A549 (cell line): Measurements from ENCODE around the gene NEIL3. TPM values are rescaled to one million over a fixed set of nuclear protein-coding genes. Genes with fewer than 3 reads are reported as not detected.

Experiments
- ATAC-seq, 2 experiments: fragments of 200-7000 bp in 1 of 2; fragments of >200 bp in 1 of 2; cut with Nextera tagmentation in 1 of 2; cut with Tn5 transposase in 1 of 2; 3 replicates each; pipeline versions ENCODE4 v1.8.0 to v1.9.1; 2018 to 2020; ENCODE audit warnings: mild to moderate bottlenecking in 1 of 2, moderate library complexity in 1 of 2
- CTCF ChIA-PET: fragments of 300-600 bp; sonication (Branson Sonifier 250); formaldehyde crosslinking; extraction: SDS; loops from one replicate; lab custom pipeline; 2021; ENCODE audit warnings: antibody characterized with exemption, inconsistent platforms; lab: Yijun Ruan, JAX
- POLR2A ChIA-PET: fragments of 350-600 bp; formaldehyde crosslinking; extraction: SDS; loops from one replicate; lab custom pipeline; 2021; ENCODE audit warnings: antibody characterized with exemption, inconsistent platforms; lab: Yijun Ruan, JAX
- DNase-seq, 2 experiments: peaks; one replicate each; pipeline versions ENCODE4 v3.0.0 to v3.0.0-alpha.2; 2011 to 2016; ENCODE audit warnings: low read depth in 1 of 2, low spot score in 1 of 2
- FAIRE-seq: peaks from 2 replicates; lab custom pipeline; 2011; peaks lifted over from hg19 to GRCh38; lab: Jason Lieb, UNC
- H3K27ac ChIP-seq, 2 experiments: fragments of >200 bp; sonication (Bioruptor Twin); formaldehyde crosslinking; 3 replicates each; pipeline ENCODE4 v1.5.1; 2016 to 2017
- H3K4me1 ChIP-seq: fragments of >200 bp; sonication (Bioruptor Twin); formaldehyde crosslinking; 3 replicates; pipeline ENCODE4 v1.6.1; 2016
- H3K4me2 ChIP-seq: fragments of >200 bp; sonication (Bioruptor Twin); formaldehyde crosslinking; 3 replicates; pipeline ENCODE4 v1.6.1; 2016
- H3K4me3 ChIP-seq: fragments of >200 bp; sonication (Bioruptor Twin); formaldehyde crosslinking; 3 replicates; pipeline ENCODE4 v1.5.1; 2016
- H3K9me3 ChIP-seq: fragments of >200 bp; sonication (Bioruptor Twin); formaldehyde crosslinking; 3 replicates; pipeline ENCODE4 v1.6.1; 2016
- E2F6 ChIP-seq: IDR thresholded peaks from 2 replicates; pipeline ENCODE4 v1.6.1; 2012; ENCODE audit warnings: low read depth, borderline replicate concordance
- EHMT2 ChIP-seq: fragments of 200-600 bp; sonication (generic); IDR thresholded peaks from 2 replicates; pipeline ENCODE4 v1.6.1; 2016; ENCODE audit warnings: antibody characterized with exemption, low read depth, mild to moderate bottlenecking, moderate library complexity
- FOSB ChIP-seq: fragments of 250-450 bp; sonication (Bioruptor Pico); IDR thresholded peaks from 2 replicates; pipeline ENCODE4 v1.5.0; 2020; ENCODE audit warnings: mild to moderate bottlenecking, moderate library complexity
- GATA3 ChIP-seq: IDR thresholded peaks from 2 replicates; pipeline ENCODE4 v1.6.1; 2012; ENCODE audit warnings: borderline replicate concordance
- HMGXB4 ChIP-seq: fragments of 250-450 bp; sonication (Bioruptor Pico); IDR thresholded peaks from 2 replicates; pipeline ENCODE4 v1.5.0; 2021; ENCODE audit warnings: mild to moderate bottlenecking, moderate library complexity, borderline replicate concordance
- HOXB13 ChIP-seq: fragments of 250-450 bp; sonication (Bioruptor Pico); IDR thresholded peaks from 2 replicates; pipeline ENCODE4 v1.5.0; 2020; ENCODE audit warnings: low read depth, mild to moderate bottlenecking, moderate library complexity
- HOXB5 ChIP-seq: fragments of 250-450 bp; sonication (Bioruptor Pico); IDR thresholded peaks from 2 replicates; pipeline ENCODE4 v1.5.0; 2020; ENCODE audit warnings: mild to moderate bottlenecking, moderate library complexity
- JUNB ChIP-seq: fragments of >200 bp; sonication (Bioruptor Twin); formaldehyde crosslinking; IDR thresholded peaks from 2 replicates; pipeline ENCODE4 v1.6.1; 2016
- KDM5A ChIP-seq: fragments of 200-600 bp; sonication (generic); IDR thresholded peaks from 2 replicates; pipeline ENCODE4 v1.6.1; 2016; ENCODE audit warnings: antibody characterized with exemption, mild to moderate bottlenecking
- NR3C1 ChIP-seq: fragments of >200 bp; sonication (Bioruptor Twin); formaldehyde crosslinking; IDR thresholded peaks from 3 replicates; pipeline ENCODE4 v1.6.1; 2017
- POLR2A ChIP-seq: IDR thresholded peaks from 2 replicates; pipeline ENCODE4 v1.6.1; 2012; ENCODE audit warnings: mild to moderate bottlenecking, low read length
- RCOR1 ChIP-seq: fragments of 150-350 bp; IDR thresholded peaks from 2 replicates; pipeline ENCODE4 v1.6.1; 2014; ENCODE audit warnings: antibody characterized with exemption, low read length, low read depth
- RNF2 ChIP-seq: fragments of 200-600 bp; sonication (generic); IDR thresholded peaks from 2 replicates; pipeline ENCODE4 v1.6.1; 2016; ENCODE audit warnings: low read depth, mild to moderate bottlenecking, antibody characterized with exemption, moderate library complexity, borderline replicate concordance
- SMC3 ChIP-seq: fragments of >200 bp; sonication (Bioruptor Twin); formaldehyde crosslinking; IDR thresholded peaks from 3 replicates; pipeline ENCODE4 v1.6.1; 2018; ENCODE audit warnings: inconsistent platforms
- TP53 ChIP-seq: fragments of 250-450 bp; sonication (Bioruptor Pico); IDR thresholded peaks from 2 replicates; pipeline ENCODE4 v1.5.0; 2021; ENCODE audit warnings: mild to moderate bottlenecking, moderate library complexity
- ZFP36 ChIP-seq: fragments of 450-650 bp; IDR thresholded peaks from 2 replicates; pipeline ENCODE4 v1.6.1; 2014; ENCODE audit warnings: borderline replicate concordance; ENCODE audit not compliant: partially characterized antibody
- WGBS: methylation state at CpG from one replicate; pipeline ENCODE4 v1.1.6; 2017; ENCODE audit errors: missing lambda C conversion rate; 5-methylcytosine and 5-hydroxymethylcytosine counted together
- polyA plus RNA-seq, 4 experiments: library from polyadenylated mRNA; depleted of rRNA in 3 of 4; stranded (reverse); fragments of >200 nt; fragmentation: RNase III in 1 of 4; extraction: RNeasy Plus Mini Kit Qiagen cat#74134 plus additional on column Dnase treatment in 1 of 4; gene quantifications; 2 replicates in 3 of 4; 3 replicates in 1 of 4; pipeline ENCODE4 v1.2.3, GENCODE V29; 2011 to 2017
- TF ChIP-seq, protein P1 (sequence below): fragments of 250-450 bp; sonication (Bioruptor Pico); IDR thresholded peaks from 2 replicates; pipeline ENCODE4 v1.5.0; 2020; ENCODE audit warnings: low read depth, mild to moderate bottlenecking, moderate library complexity
- TF ChIP-seq, protein P2 (sequence below): fragments of >200 bp; sonication (Bioruptor Twin); formaldehyde crosslinking; IDR thresholded peaks from 3 replicates; pipeline ENCODE4 v1.6.1; 2016

Gene NEIL3
- polyA plus RNA-seq, 2 of the 4 experiments (the other 2 are of a cell fraction), result 23.4 to 42.0 TPM

DNA sequence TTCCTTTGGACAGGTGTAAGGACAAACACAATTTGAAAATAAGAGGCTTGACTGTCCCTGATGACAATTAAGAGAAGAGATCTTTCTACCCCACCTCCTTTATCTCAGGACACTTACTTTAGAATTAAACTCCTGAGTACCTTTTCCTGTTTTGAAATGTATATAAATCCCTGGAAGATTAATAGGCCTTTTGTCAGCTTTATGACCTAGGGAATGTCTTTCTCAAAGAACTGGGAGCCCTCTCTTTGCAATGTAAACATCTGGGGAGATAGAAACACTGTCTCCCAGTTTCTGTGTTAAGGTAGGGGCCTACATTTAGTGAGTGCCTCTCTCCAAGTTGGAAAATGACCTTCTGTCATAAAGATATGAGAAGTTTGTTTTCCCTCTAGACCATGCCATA, 100.9 kb downstream of the NEIL3 start:
- Histone ChIP-seq H3K4me3 (no peak overlapping the region), H3K4me1 (no peaks in the 10 kb centered on the region), H3K27ac (no peak overlapping the region), H3K4me2 (no peak overlapping the region), H3K9me3 (no peaks in the 10 kb centered on the region)
- no peak for DNase-seq
- TF ChIP-seq GATA3 (no peak), EHMT2 (no peak), RCOR1 (no peak), NR3C1 (no peak), KDM5A (no peak), HMGXB4 (no peak), SMC3 (no peak), RNF2 (no peak), ZFP36 (no peak), TP53 (CRISPR knock-in tag) (no peak), HOXB5 (CRISPR knock-in tag) (no peak), JUNB (no peak)
- ChIA-PET CTCF (no interaction called here), POLR2A (no interaction called here)
- no peak for ATAC-seq
- FAIRE-seq, result no peak

GRCh38 chr4:177411996-177412395, 102.3 kb downstream of the NEIL3 start:
- Histone ChIP-seq H3K4me2 (no peak overlapping the region), H3K27ac (no peak overlapping the region), H3K9me3 (no peaks in the 10 kb centered on the region), H3K4me3 (no peak overlapping the region), H3K4me1 (no peaks in the 10 kb centered on the region)
- POLR2A ChIA-PET, result no interaction called here
- 60% methylated on average over 5 of the region's 5 CpGs for WGBS
- FAIRE-seq, result no peak
- no peak for ATAC-seq
- no peak for DNase-seq
- TF ChIP-seq E2F6, result no peak
- TF ChIP-seq, protein P1, sequence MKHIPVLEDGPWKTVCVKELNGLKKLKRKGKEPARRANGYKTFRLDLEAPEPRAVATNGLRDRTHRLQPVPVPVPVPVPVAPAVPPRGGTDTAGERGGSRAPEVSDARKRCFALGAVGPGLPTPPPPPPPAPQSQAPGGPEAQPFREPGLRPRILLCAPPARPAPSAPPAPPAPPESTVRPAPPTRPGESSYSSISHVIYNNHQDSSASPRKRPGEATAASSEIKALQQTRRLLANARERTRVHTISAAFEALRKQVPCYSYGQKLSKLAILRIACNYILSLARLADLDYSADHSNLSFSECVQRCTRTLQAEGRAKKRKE (CRISPR knock-in tag), result no peak
- TF ChIP-seq, protein P2, sequence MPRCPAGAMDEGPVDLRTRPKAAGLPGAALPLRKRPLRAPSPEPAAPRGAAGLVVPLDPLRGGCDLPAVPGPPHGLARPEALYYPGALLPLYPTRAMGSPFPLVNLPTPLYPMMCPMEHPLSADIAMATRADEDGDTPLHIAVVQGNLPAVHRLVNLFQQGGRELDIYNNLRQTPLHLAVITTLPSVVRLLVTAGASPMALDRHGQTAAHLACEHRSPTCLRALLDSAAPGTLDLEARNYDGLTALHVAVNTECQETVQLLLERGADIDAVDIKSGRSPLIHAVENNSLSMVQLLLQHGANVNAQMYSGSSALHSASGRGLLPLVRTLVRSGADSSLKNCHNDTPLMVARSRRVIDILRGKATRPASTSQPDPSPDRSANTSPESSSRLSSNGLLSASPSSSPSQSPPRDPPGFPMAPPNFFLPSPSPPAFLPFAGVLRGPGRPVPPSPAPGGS, result no peak
- TF ChIP-seq FOSB (CRISPR knock-in tag), result no peak
- TF ChIP-seq ZFP36, result no peak
- no peak for TF ChIP-seq HOXB13 (CRISPR knock-in tag)
- TF ChIP-seq POLR2A, result no peak
- CTCF ChIA-PET, result no interaction called here

Other genes starting within 250 kb of the NEIL3 start
- gene AGA, start 132.6 kb downstream of the NEIL3 start, polyA plus RNA-seq (2011; rRNA removed), result 36.8 and 44.0 TPM in 2 replicates
- 25.1 to 27.9 TPM (median 25.5 TPM) in 3 replicates for gene AGA, start 132.6 kb downstream of the NEIL3 start, polyA plus RNA-seq (2017; fragmentation: RNase III; extraction: RNeasy Plus Mini Kit Qiagen cat#74134 plus additional on column Dnase treatment)